ENCODE measurements around the gene FZR1.

FZR1 gene

DNA sequence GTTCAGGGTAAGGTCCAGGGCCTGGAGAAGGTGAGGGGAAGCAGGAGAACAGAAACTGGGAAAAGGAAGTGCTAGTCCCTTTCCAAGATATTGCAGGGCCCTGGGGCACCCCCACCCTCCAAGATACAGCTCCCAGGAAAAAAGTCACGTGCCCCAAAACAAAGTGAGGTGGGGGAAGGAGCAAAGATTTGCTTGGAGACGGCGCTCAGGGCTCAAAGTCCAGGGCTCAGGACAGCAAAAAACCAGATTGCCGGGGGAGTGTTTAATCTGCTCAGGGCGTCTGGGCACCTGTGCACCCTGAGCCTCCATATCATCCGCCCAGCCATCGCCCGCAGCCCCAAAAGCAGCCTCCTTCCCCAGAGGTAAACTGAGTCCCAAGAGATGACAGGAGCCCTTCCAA is 32.1 kb upstream of the FZR1 start:
- DNase-seq: no peak

- DNase-seq: no peak
These were observed 31.5 kb upstream of the FZR1 start for GRCh38 chr19:3474614-3475013.

- DNase-seq: no peak
These were observed 30.7 kb upstream of the FZR1 start for GRCh38 chr19:3475449-3475848.

- DNase-seq: no peak
These were observed 29.3 kb upstream of the FZR1 start for GRCh38 chr19:3476830-3477229.

- no peak for DNase-seq
These were observed 28.6 kb upstream of the FZR1 start for GRCh38 chr19:3477506-3477905.

DNA sequence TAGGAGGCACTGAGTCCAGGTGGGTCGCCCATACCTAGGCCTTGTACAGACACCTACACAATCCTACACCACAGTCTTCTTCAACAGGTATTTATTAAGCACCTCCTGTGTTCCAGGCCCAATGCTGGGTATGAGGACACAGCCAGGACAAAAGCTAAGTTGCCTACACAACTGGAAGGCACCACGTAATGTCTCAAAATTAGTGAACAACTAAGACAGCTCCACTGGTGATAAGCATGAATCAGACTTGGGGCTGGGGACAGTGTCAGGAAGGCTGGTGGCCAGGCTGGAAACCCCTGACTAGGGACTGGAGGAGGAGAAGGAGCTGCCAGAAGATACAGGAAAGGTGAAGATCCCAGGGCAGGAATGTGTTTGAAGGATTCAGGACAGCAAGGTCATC is 28.2 kb upstream of the FZR1 start:
- DNase-seq: no peak

GRCh38 chr19:3478409-3479176 is 27.5 kb upstream of the FZR1 start:
- DNase-seq: no peak

- no peak for DNase-seq
These were observed 26.8 kb upstream of the FZR1 start for GRCh38 chr19:3479177-3479833.

DNA sequence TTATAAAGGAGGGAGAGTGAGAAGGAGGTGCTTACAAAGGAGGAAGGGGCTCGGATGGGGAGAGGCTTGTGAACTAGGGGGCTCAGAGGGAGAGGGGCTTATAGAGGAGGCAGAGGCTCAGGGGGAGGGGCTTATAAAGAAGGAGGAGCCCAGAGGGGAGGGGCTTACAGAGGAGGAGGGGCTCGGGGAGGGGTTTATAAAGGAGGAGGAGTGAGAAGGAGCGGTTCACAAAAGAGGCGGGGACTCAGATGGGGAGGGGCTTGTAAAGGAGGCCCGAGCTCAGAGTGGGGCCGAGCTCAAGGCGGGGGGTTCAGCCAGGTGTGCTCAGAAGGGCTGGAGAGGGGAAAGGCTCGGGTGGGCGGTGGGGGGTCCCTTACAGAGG is 26.3 kb upstream of the FZR1 start:
- DNase-seq: no peak

DNA sequence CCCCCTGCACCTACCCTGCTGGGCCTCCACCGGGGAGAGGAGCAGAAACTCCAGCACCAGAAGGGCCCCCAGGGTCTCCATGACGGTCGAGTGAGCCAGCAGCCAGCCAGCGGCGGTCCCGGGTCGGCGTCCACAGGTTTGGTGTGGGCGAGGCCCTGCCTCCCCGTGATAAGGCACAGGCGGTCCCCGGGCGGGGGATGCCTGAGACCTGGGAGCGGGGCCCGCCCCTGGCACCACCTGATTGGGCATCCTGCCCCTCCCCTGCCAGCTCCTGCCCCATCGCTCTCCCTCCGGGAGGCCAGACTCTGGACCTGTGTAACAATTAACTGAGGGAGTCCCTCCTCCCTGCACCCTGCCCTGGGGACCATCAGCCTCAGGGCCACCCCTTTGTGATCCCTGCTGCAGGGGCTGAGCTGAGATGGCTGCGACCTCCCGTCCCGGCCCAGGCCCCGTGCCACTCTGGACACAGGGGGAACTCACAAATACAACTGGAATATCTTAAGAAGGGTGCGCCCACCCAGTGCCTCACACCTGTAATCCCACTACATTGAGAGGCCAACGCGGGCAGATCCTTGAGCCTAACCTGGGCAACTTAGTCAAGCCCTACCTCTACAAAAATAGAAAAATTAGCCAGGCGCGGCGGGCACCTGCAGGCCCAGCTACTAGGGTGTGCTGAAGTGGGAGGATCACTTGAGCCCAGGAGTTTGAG is 25.6 kb upstream of the FZR1 start, which contains the start of gene SMIM24:
SMIM24 (minus strand) TSS at position 143 of the 709 bp plus-strand sequence; CDS start at position 81, 62 bp downstream.
- no peak for DNase-seq

DNA sequence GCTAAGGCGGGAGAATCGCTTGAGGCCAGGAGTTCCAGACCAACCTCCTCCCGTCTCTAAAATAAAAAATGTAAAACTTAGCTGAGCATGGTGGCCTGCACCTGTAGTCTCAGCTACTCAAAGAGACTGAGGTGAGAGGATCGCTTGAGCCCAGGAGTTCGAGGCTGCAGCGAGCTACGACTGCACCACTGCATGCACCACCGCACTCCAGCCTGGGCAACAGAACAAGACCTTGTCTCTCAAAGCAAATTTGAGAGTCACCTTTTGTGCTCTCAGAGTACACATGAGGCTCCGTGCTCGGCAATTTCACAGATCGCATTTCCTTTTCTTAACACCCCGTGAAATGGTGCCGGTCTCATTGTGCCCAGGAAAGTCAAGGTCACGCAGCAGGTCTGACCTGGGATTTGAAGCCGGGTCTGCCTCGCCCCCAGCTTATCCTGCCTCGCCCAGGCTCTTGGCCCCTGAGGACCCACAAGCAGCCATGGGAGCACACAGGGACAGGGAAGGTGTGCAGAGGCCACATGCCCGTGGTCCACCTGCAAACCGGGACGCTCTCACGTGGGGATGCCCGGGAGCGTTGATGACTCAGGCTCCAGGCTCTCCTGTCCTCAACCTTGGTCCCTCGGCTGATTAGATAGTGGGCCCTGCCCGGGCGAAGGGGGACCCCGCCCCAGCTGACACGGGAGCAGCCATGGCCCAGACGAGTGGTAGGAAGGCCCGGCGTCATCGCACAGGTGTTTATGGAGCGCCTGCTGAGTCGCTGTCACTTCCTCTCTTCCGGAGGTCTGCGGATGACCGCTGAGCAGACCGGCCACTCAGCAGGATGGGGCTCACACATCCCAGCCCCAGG is 24.6 kb upstream of the FZR1 start:
- DNase-seq: no peak

DNA sequence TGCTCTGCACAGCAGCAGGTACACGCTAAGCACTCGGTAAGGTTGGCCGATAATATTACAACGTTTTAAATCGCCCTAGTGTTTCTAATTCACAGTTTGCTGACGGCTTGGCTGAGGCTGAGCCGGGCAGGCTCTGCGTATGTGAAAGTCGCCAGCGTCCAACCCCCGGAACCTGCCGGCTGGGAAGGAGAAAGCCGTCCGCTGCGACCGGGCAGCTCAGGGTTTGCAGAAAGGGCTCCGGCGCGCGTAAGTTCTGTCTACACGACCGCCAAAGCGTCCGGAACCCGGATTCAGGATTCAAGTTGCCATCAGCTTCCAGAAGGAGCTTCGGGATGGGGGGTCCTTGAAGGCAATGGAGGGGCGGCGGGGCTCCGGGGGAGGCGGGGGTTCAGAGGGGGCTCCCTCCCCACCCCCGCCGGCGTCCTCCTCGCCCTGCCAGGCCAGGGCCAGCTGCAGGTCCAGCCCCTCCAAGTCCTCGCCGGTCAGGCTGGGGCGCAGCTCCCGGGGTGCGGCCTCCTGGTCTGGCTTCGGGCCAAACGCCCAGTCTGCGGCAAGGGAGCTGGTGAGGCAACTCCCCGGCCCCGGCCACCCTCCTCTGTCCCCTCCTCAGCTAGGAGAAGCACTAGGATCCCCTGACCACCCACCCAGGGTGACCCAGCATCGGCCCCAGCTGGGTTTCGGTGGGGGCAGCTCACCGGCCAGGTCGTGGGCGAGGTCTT is 23.4 kb upstream of the FZR1 start:
- no peak for DNase-seq

DNA sequence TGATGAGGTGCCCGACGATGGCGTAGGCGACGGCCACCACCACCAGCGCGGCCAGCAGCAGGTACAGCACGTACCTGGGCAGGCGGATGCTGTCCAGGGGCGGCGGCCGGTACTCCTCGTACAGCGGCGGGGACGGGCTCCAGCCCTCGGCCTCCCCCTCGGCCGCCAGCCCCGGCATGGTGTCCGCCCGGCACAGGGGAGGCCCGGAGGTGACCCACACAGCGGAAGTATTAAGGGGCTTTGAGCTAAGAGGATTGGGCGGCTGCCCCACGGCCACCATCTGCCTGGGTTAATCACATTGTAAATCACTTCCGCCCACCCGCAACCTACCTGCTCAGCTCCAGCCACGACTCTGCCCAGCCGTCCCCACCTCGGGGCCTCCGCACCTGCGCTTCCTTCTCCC is 22.9 kb upstream of the FZR1 start, which contains the start of gene SMIM44:
SMIM44 (minus strand) TSS at position 216 of the 403 bp plus-strand sequence; CDS start at position 178, 38 bp downstream.
- DNase-seq: no peak

- no peak for DNase-seq
These were observed 14.6 kb upstream of the FZR1 start for GRCh38 chr19:3491396-3492119.

- no peak for DNase-seq
These were observed 13.8 kb upstream of the FZR1 start for GRCh38 chr19:3492131-3492839.

- DNase-seq: no peak
These were observed 13.2 kb upstream of the FZR1 start for GRCh38 chr19:3492919-3493318.

DNA sequence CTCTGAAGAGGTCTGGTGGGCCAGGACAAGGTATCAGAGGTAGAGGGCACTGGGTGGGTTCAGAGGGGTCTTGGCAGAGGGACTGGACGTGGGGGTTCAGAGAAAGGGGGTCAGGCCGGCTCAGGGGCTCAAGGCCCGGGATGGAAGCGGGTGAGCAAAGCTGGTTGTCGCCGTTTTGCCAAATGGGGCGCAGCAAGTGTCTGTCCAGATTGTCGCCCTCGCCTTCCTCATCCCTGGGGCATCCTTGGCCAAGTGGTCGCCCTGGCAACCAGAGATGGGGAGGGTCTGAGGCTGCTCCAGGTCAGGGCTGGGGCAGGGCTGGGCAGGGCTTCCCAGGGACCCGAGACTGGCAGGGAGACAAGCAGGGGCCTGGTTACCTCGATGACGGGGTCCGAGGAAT is 12.5 kb upstream of the FZR1 start:
- no peak for DNase-seq

- no peak for DNase-seq
These were observed 12.1 kb upstream of the FZR1 start for GRCh38 chr19:3494051-3494450.

DNA sequence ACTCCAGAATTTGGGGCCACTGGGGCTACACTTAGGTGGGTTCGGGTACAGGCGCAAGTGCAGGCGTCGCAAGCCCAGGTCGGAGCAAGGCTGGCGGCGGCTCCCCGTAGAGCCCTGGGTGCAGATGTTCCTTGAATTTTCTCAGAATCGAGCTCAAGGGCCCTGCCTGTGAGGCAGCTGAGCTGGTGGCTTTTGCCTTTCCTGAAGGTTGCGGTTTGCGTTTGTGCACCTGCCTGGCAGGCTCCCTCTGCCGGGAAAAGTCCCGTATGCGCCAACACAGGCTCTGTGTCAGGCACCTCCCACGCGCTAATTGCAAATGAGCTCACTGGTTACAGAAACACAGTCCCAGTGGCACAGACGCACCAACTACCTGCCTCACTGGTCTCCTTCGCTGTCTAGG is 11.6 kb upstream of the FZR1 start:
- DNase-seq: no peak
